PFSK-1 (cell line): ENCODE measurements around the gene SEC24D.

Source experiments
- FOXP2 ChIP-seq: optimal IDR thresholded peaks from 2 replicates; pipeline ENCODE3; 2011; ENCODE audit warnings: borderline replicate concordance, control low read depth, inconsistent platforms; ENCODE audit not compliant: insufficient read depth; ENCODE audit errors: extremely low read length, extremely low read depth
- POLR2AphosphoS5 ChIP-seq: IDR thresholded peaks from 2 replicates; pipeline ENCODE4 v1.6.1; 2012; ENCODE audit warnings: low read depth, mild to moderate bottlenecking, control low read depth, low read length, moderate library complexity
- REST ChIP-seq, 2 experiments: IDR thresholded peaks; 2 replicates each; pipeline versions ENCODE4 v1.6.1 to v1.8.0; 2011 to 2012; ENCODE audit warnings: low read depth in 2 of 2, low read length in 2 of 2, control low read depth in 1 of 2, inconsistent platforms in 1 of 2, mild to moderate bottlenecking in 1 of 2, moderate library complexity in 1 of 2; ENCODE audit not compliant: insufficient read depth in 1 of 2
- SIN3A ChIP-seq: IDR thresholded peaks from 2 replicates; pipeline ENCODE4 v1.6.1; 2012; ENCODE audit warnings: mild to moderate bottlenecking, low read length, moderate library complexity, borderline replicate concordance; ENCODE audit not compliant: insufficient read depth
- TAF1 ChIP-seq: IDR thresholded peaks from 2 replicates; pipeline ENCODE4 v1.6.1; 2012; ENCODE audit warnings: low read length, control low read depth, borderline replicate concordance; ENCODE audit not compliant: insufficient read depth

- TF ChIP-seq POLR2AphosphoS5 (no peak), SIN3A (no peak), TAF1 (no peak), REST (IDR thresholded peaks at IDR 0.05; ENCODE audit: insufficient read depth in 1 of 2, low read depth in 2 of 2, low read length in 2 of 2) (no peak), FOXP2 (no peak)
These were observed 82.8 kb downstream of the SEC24D start for GRCh38 chr4:118753096-118753495.
